ENCODE measurements around the gene TOR3A.

Gene TOR3A

GRCh38 chr1:179103999-179104398 lies 22.1 kb downstream of the TOR3A start:
- DNase-seq: no peak
- no peak overlapping the region for H3K14ac ChIP-seq (ENCODE audit: low read length)
- H3K36me3 ChIP-seq (ENCODE audit: control insufficient read depth in 1 of 2, insufficient read depth in 2 of 2, low read length in 2 of 2): peaks cover 18 to 26% of the 10 kb centered on the region in 2 experiments
- H3K4me3 ChIP-seq (ENCODE audit: low read depth, low read length): no peak overlapping the region
- no peak overlapping the region for H2AFZ ChIP-seq (ENCODE audit: insufficient read depth, low read length, poor library complexity)
- H2BK5ac ChIP-seq (ENCODE audit: low read depth, low read length, poor library complexity): no peak overlapping the region
- H3K9ac ChIP-seq (ENCODE audit: low read length): no peak overlapping the region
- no peak overlapping the region for H3K4me2 ChIP-seq (ENCODE audit: low read length)
- H3K9me3 ChIP-seq (ENCODE audit: insufficient read depth, low read depth, low read length): no peaks in the 10 kb centered on the region
- no peaks in the 10 kb centered on the region for H3K79me2 ChIP-seq (ENCODE audit: control insufficient read depth, insufficient read depth, low read length, poor library complexity)
- no CpG with 5 or more reads among the region's 1 CpG for WGBS (ENCODE audit: extremely low coverage, insufficient coverage, insufficient read length)
- H2AK5ac ChIP-seq (ENCODE audit: low read length): no peak overlapping the region
- H4K91ac ChIP-seq (ENCODE audit: low read depth, low read length): no peak overlapping the region
- no peaks in the 10 kb centered on the region for H3K27me3 ChIP-seq (ENCODE audit: insufficient read depth, low read length)
- H3K4ac ChIP-seq (ENCODE audit: low read depth, low read length): no peak overlapping the region
- H3K18ac ChIP-seq (ENCODE audit: low read length): no peak overlapping the region
- H2BK12ac ChIP-seq (ENCODE audit: low read length): no peak overlapping the region
- no peak overlapping the region for H3K27ac ChIP-seq (ENCODE audit: low read depth, low read length)
- H3K79me1 ChIP-seq (ENCODE audit: low read length): no peaks in the 10 kb centered on the region
- no peak overlapping the region for H3K23ac ChIP-seq (ENCODE audit: low read length)
- no peak overlapping the region for H2BK120ac ChIP-seq (ENCODE audit: insufficient read depth, low read length, poor library complexity)
- H4K12ac ChIP-seq (ENCODE audit: low read depth, low read length): no peak overlapping the region
- no peak overlapping the region for H4K8ac ChIP-seq (ENCODE audit: low read depth, low read length)
- H3K4me1 ChIP-seq (ENCODE audit: control insufficient read depth in 1 of 2, insufficient read depth in 2 of 2, low read length in 2 of 2): no peaks in the 10 kb centered on the region

GRCh38 chr1:179104611-179105250 lies 22.9 kb downstream of the TOR3A start:
- no peak overlapping the region for H2AK5ac ChIP-seq (ENCODE audit: low read length)
- no peaks in the 10 kb centered on the region for H3K27me3 ChIP-seq (ENCODE audit: insufficient read depth, low read length)
- H2AFZ ChIP-seq (ENCODE audit: insufficient read depth, low read length, poor library complexity): no peak overlapping the region
- no peak for DNase-seq
- no peak overlapping the region for H3K27ac ChIP-seq (ENCODE audit: low read depth, low read length)
- no peak overlapping the region for H2BK5ac ChIP-seq (ENCODE audit: low read depth, low read length, poor library complexity)
- no peak overlapping the region for H4K12ac ChIP-seq (ENCODE audit: low read depth, low read length)
- H3K36me3 ChIP-seq (ENCODE audit: control insufficient read depth in 1 of 2, insufficient read depth in 2 of 2, low read length in 2 of 2): peaks cover 21 to 32% of the 10 kb centered on the region in 2 experiments
- no peak overlapping the region for H3K14ac ChIP-seq (ENCODE audit: low read length)
- no peak overlapping the region for H4K8ac ChIP-seq (ENCODE audit: low read depth, low read length)
- no peak overlapping the region for H2BK12ac ChIP-seq (ENCODE audit: low read length)
- no peak overlapping the region for H3K9ac ChIP-seq (ENCODE audit: low read length)
- H3K4me1 ChIP-seq (ENCODE audit: control insufficient read depth in 1 of 2, insufficient read depth in 2 of 2, low read length in 2 of 2): no peaks in the 10 kb centered on the region
- H3K79me1 ChIP-seq (ENCODE audit: low read length): no peaks in the 10 kb centered on the region
- no peak overlapping the region for H3K4ac ChIP-seq (ENCODE audit: low read depth, low read length)
- no peak overlapping the region for H4K91ac ChIP-seq (ENCODE audit: low read depth, low read length)
- H3K79me2 ChIP-seq (ENCODE audit: control insufficient read depth, insufficient read depth, low read length, poor library complexity): no peaks in the 10 kb centered on the region
- H3K4me2 ChIP-seq (ENCODE audit: low read length): no peak overlapping the region
- WGBS (ENCODE audit: extremely low coverage, insufficient coverage, insufficient read length): no CpG with 5 or more reads among the region's 3 CpGs
- no peak overlapping the region for H3K18ac ChIP-seq (ENCODE audit: low read length)
- H3K23ac ChIP-seq (ENCODE audit: low read length): no peak overlapping the region
- H3K4me3 ChIP-seq (ENCODE audit: low read depth, low read length): no peak overlapping the region
- H2BK120ac ChIP-seq (ENCODE audit: insufficient read depth, low read length, poor library complexity): no peak overlapping the region
- no peaks in the 10 kb centered on the region for H3K9me3 ChIP-seq (ENCODE audit: insufficient read depth, low read depth, low read length)

DNA sequence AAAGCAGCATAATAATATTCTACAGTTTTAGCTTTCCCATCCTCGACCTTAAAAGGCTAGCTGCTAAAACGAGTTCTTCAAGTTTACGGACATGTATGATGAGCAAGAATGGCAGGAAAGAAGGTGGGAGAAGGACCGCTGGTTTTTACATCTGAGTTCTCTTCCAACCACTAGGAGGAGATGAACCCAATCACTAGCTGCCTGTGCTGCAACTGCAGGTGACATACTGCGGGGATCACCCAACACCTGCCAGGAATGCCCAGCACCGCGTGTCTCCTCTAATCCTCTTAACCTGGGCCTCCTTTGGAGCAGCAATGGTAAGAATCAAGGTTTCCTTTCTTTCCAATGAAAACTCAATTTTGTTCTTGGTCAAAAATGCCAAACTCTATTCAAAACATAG lies 23.5 kb downstream of the TOR3A start:
- Histone ChIP-seq H4K8ac (ENCODE audit: low read depth, low read length) (no peak overlapping the region), H3K27ac (ENCODE audit: low read depth, low read length) (no peak overlapping the region), H3K14ac (ENCODE audit: low read length) (no peak overlapping the region), H3K18ac (ENCODE audit: low read length) (no peak overlapping the region), H3K79me1 (ENCODE audit: low read length) (no peaks in the 10 kb centered on the region), H3K23ac (ENCODE audit: low read length) (no peak overlapping the region), H3K9ac (ENCODE audit: low read length) (no peak overlapping the region), H2AFZ (ENCODE audit: insufficient read depth, low read length, poor library complexity) (no peak overlapping the region), H4K91ac (ENCODE audit: low read depth, low read length) (no peak overlapping the region), H3K27me3 (ENCODE audit: insufficient read depth, low read length) (no peaks in the 10 kb centered on the region), H3K4me3 (ENCODE audit: low read depth, low read length) (no peak overlapping the region), H3K4me2 (ENCODE audit: low read length) (no peak overlapping the region), H3K4ac (ENCODE audit: low read depth, low read length) (no peak overlapping the region), H2BK5ac (ENCODE audit: low read depth, low read length, poor library complexity) (no peak overlapping the region), H3K79me2 (ENCODE audit: control insufficient read depth, insufficient read depth, low read length, poor library complexity) (no peaks in the 10 kb centered on the region), H3K36me3 (ENCODE audit: control insufficient read depth in 1 of 2, insufficient read depth in 2 of 2, low read length in 2 of 2) (peaks cover 26 to 37% of the 10 kb centered on the region in 2 experiments), H3K4me1 (ENCODE audit: control insufficient read depth in 1 of 2, insufficient read depth in 2 of 2, low read length in 2 of 2) (no peaks in the 10 kb centered on the region), H3K9me3 (ENCODE audit: insufficient read depth, low read depth, low read length) (no peaks in the 10 kb centered on the region), H2AK5ac (ENCODE audit: low read length) (no peak overlapping the region), H2BK12ac (ENCODE audit: low read length) (no peak overlapping the region), H2BK120ac (ENCODE audit: insufficient read depth, low read length, poor library complexity) (no peak overlapping the region), H4K12ac (ENCODE audit: low read depth, low read length) (no peak overlapping the region)
- peak; percentile 53 to 80 for DNase-seq
- no CpG with 5 or more reads among the region's 7 CpGs for WGBS (ENCODE audit: extremely low coverage, insufficient coverage, insufficient read length)

GRCh38 chr1:179107706-179108629 lies 26.1 kb downstream of the TOR3A start:
- Histone ChIP-seq H2BK120ac (ENCODE audit: insufficient read depth, low read length, poor library complexity) (no peak overlapping the region), H3K4me1 (ENCODE audit: control insufficient read depth in 1 of 2, insufficient read depth in 2 of 2, low read length in 2 of 2) (no peaks in the 10 kb centered on the region), H3K4ac (ENCODE audit: low read depth, low read length) (no peak overlapping the region), H3K18ac (ENCODE audit: low read length) (no peak overlapping the region), H3K27me3 (ENCODE audit: insufficient read depth, low read length) (no peaks in the 10 kb centered on the region), H3K9me3 (ENCODE audit: insufficient read depth, low read depth, low read length) (no peaks in the 10 kb centered on the region), H2AFZ (ENCODE audit: insufficient read depth, low read length, poor library complexity) (no peak overlapping the region), H3K79me2 (ENCODE audit: control insufficient read depth, insufficient read depth, low read length, poor library complexity) (no peaks in the 10 kb centered on the region), H2BK12ac (ENCODE audit: low read length) (no peak overlapping the region), H4K8ac (ENCODE audit: low read depth, low read length) (no peak overlapping the region), H3K4me3 (ENCODE audit: low read depth, low read length) (no peak overlapping the region), H2BK5ac (ENCODE audit: low read depth, low read length, poor library complexity) (no peak overlapping the region), H2AK5ac (ENCODE audit: low read length) (no peak overlapping the region), H4K91ac (ENCODE audit: low read depth, low read length) (no peak overlapping the region), H3K27ac (ENCODE audit: low read depth, low read length) (no peak overlapping the region), H3K36me3 (ENCODE audit: control insufficient read depth in 1 of 2, insufficient read depth in 2 of 2, low read length in 2 of 2) (peaks cover 34 to 45% of the 10 kb centered on the region in 2 experiments), H3K23ac (ENCODE audit: low read length) (no peak overlapping the region), H4K12ac (ENCODE audit: low read depth, low read length) (no peak overlapping the region), H3K14ac (ENCODE audit: low read length) (no peak overlapping the region), H3K79me1 (ENCODE audit: low read length) (no peaks in the 10 kb centered on the region), H3K9ac (ENCODE audit: low read length) (no peak overlapping the region), H3K4me2 (ENCODE audit: low read length) (no peak overlapping the region)
- WGBS (ENCODE audit: extremely low coverage, insufficient coverage, insufficient read length): no CpG with 5 or more reads among the region's 15 CpGs
- no peak for DNase-seq

Data from trophoblast cell (in vitro differentiated cells and primary cell).